Stimulated activated CD4-positive, alpha-beta T cell treated with anti-CD3 and anti-CD28 coated beads, Interleukin-4, amount 100 ng/mL, for 1 hour (primary cell): ENCODE data around the gene PDE4D.
"Not testable (repeated sequence)": the region's sequence is repeated elsewhere in the genome, so short reads cannot be mapped to it uniquely, and the experiment has no call there.

Experiments
- DNase-seq: peaks from one replicate; pipeline ENCODE4 v3.0.0-alpha.2; 2020

Gene PDE4D

GRCh38 chr5:59458321-59458720 is 435.2 kb downstream of the PDE4D start:
- no peak for DNase-seq

- no peak for DNase-seq
These were observed 443.5 kb downstream of the PDE4D start for GRCh38 chr5:59449905-59450644.

GRCh38 chr5:59446356-59446755 is 447.2 kb downstream of the PDE4D start:
- DNase-seq, result no peak

- no peak for DNase-seq
These were observed 447.8 kb downstream of the PDE4D start for GRCh38 chr5:59445741-59446140.

- DNase-seq, result no peak
These were observed 454.2 kb downstream of the PDE4D start for GRCh38 chr5:59439303-59439702.

GRCh38 chr5:59437176-59437575 is 456.4 kb downstream of the PDE4D start:
- no peak for DNase-seq

- DNase-seq, result no peak
These were observed 457.0 kb downstream of the PDE4D start for GRCh38 chr5:59436364-59437148.

GRCh38 chr5:59433174-59433573 is 460.4 kb downstream of the PDE4D start:
- no peak for DNase-seq

GRCh38 chr5:59430066-59430685 is 463.4 kb downstream of the PDE4D start:
- no peak for DNase-seq

- DNase-seq, result no peak
These were observed 465.1 kb downstream of the PDE4D start for GRCh38 chr5:59428391-59428790.

GRCh38 chr5:59424515-59424914 is 469.0 kb downstream of the PDE4D start:
- DNase-seq, result no peak

- no peak for DNase-seq
These were observed 470.5 kb downstream of the PDE4D start for GRCh38 chr5:59423021-59423420.

- DNase-seq, result no peak
These were observed 471.3 kb downstream of the PDE4D start for GRCh38 chr5:59421986-59422941.

- DNase-seq, result no peak
These were observed 472.9 kb downstream of the PDE4D start for GRCh38 chr5:59420596-59420995.

- DNase-seq, result no peak
These were observed 474.7 kb downstream of the PDE4D start for GRCh38 chr5:59418808-59419207.

- DNase-seq, result no peak
These were observed 477.1 kb downstream of the PDE4D start for GRCh38 chr5:59416451-59416850.

- no peak for DNase-seq
These were observed 477.5 kb downstream of the PDE4D start for GRCh38 chr5:59416026-59416425.

GRCh38 chr5:59412428-59412827 is 481.1 kb downstream of the PDE4D start:
- DNase-seq, result no peak

- not testable (repeated sequence) for DNase-seq
These were observed 484.5 kb downstream of the PDE4D start for GRCh38 chr5:59408997-59409396.

- no peak for DNase-seq
These were observed 485.6 kb downstream of the PDE4D start for GRCh38 chr5:59407967-59408366.

GRCh38 chr5:59401637-59402036 is 491.9 kb downstream of the PDE4D start:
- DNase-seq, result no peak

- not testable (repeated sequence) for DNase-seq
These were observed 498.6 kb downstream of the PDE4D start for GRCh38 chr5:59394956-59395355.
